OCI-LY7 (cell line): Measurements from ENCODE around the gene PRKCA. TPM values are rescaled to one million over a fixed set of nuclear protein-coding genes. Genes with fewer than 3 reads are reported as not detected.

Experiments
- BruUV-seq: library from RNA; stranded (reverse); fragments of 400-500 nt; replicated peaks from 2 replicates; lab custom pipeline; 2021; lab: Mats Ljungman, UMichigan
- CTCF ChIA-PET: fragments of 300-600 bp; sonication (Branson Sonifier 250); formaldehyde crosslinking; loops from one replicate; lab custom pipeline; 2022; ENCODE audit warnings: antibody characterized with exemption; ENCODE audit not compliant: unreplicated experiment; lab: Charles Lee
- POLR2A ChIA-PET: fragments of 300-600 bp; sonication (Branson Sonifier 250); formaldehyde crosslinking; loops from one replicate; lab custom pipeline; 2022; ENCODE audit warnings: antibody characterized with exemption; lab: Charles Lee
- DNase-seq: peaks from one replicate; pipeline ENCODE4 v3.0.0-alpha.2; 2015; ENCODE audit warnings: low spot score
- H2AFZ ChIP-seq: fragments of 200-600 bp; sonication (generic), shearing (Covaris generic); 2 replicates; pipeline ENCODE4 v1.6.1; 2014; ENCODE audit warnings: mild to moderate bottlenecking, antibody characterized with exemption, low read length, moderate library complexity
- H3K27ac ChIP-seq: fragments of 200-600 bp; sonication (generic); 2 replicates; pipeline ENCODE4 v1.5.1; 2014; ENCODE audit warnings: mixed run types, low read depth, mild to moderate bottlenecking, moderate library complexity, low read length, inconsistent platforms; ENCODE audit not compliant: poor library complexity, severe bottlenecking
- H3K36me3 ChIP-seq: fragments of 200-600 bp; sonication (generic); 2 replicates; pipeline ENCODE4 v1.6.1; 2014; ENCODE audit warnings: mild to moderate bottlenecking, antibody characterized with exemption, low read length, moderate library complexity, mixed read lengths; ENCODE audit not compliant: insufficient read depth
- H3K4me1 ChIP-seq: fragments of 200-600 bp; sonication (generic); 2 replicates; pipeline ENCODE4 v1.5.1; 2014; ENCODE audit warnings: mild to moderate bottlenecking, low read length; ENCODE audit not compliant: insufficient read depth, poor library complexity, severe bottlenecking
- H3K4me2 ChIP-seq: fragments of 200-600 bp; sonication (generic); 2 replicates; pipeline ENCODE4 v1.6.1; 2014; ENCODE audit warnings: mild to moderate bottlenecking, low read length
- H3K4me3 ChIP-seq: fragments of 200-600 bp; sonication (generic); 2 replicates; pipeline ENCODE4 v1.5.1; 2014; ENCODE audit warnings: mild to moderate bottlenecking, low read depth, low read length; ENCODE audit not compliant: poor library complexity, severe bottlenecking
- H3K79me2 ChIP-seq: fragments of 200-600 bp; sonication (generic); 2 replicates; pipeline ENCODE4 v1.6.1; 2016; ENCODE audit warnings: low read depth, mild to moderate bottlenecking, low read length, moderate library complexity, mixed read lengths; ENCODE audit not compliant: insufficient read depth
- H3K9me2 ChIP-seq: fragments of 200-600 bp; sonication (generic); 2 replicates; pipeline ENCODE4 v1.6.1; 2016; ENCODE audit warnings: mild to moderate bottlenecking, low read length, mixed read lengths; ENCODE audit not compliant: insufficient read depth
- H3K9me3 ChIP-seq: fragments of 200-600 bp; sonication (generic); 2 replicates; pipeline ENCODE4 v1.6.1; 2014; ENCODE audit warnings: mild to moderate bottlenecking, mixed run types, low read length, mixed read lengths
- H4K20me1 ChIP-seq: fragments of 200-600 bp; sonication (generic); 2 replicates; pipeline ENCODE4 v1.6.1; 2014; ENCODE audit warnings: mild to moderate bottlenecking, antibody characterized with exemption, low read length, moderate library complexity, mixed read lengths; ENCODE audit not compliant: insufficient read depth
- CTCF ChIP-seq: fragments of 200-600 bp; sonication (generic); conservative IDR thresholded peaks from 2 replicates; pipeline ENCODE4 v1.5.1; 2014; ENCODE audit warnings: mild to moderate bottlenecking, antibody characterized with exemption, low read length, moderate library complexity, mixed read lengths
- EZH2phosphoT487 ChIP-seq: fragments of 200-600 bp; sonication (generic); IDR thresholded peaks from 2 replicates; pipeline ENCODE4 v1.6.1; 2018; ENCODE audit warnings: low read depth, borderline replicate concordance, mild to moderate bottlenecking, mixed run types, antibody characterized with exemption, low read length, moderate library complexity, mixed read lengths
- intact Hi-C: fragments of 100-400 bp; cut with micrococcal nuclease; formaldehyde crosslinking; loops from one replicate; pipeline ENCODE4 v1.10.0; 2022; ENCODE audit not compliant: unreplicated experiment
- total RNA-seq, 2 experiments: library from RNA; depleted of rRNA in 1 of 2; stranded (reverse); fragments of >200 nt in 1 of 2; shearing (Covaris generic) in 1 of 2; gene quantifications; 2 replicates each; pipeline ENCODE4 v1.2.3, GENCODE V29; 2014 to 2022

Gene PRKCA
- total RNA-seq, 2 experiments from 2014 or later = 6.6 to 32.1 TPM

- CTCF ChIA-PET = no interaction called here
- Histone ChIP-seq H3K79me2 (no peaks in the 10 kb centered on the region), H3K4me3 (no peak overlapping the region), H3K9me2 (no peaks in the 10 kb centered on the region), H4K20me1 (no peaks in the 10 kb centered on the region), H3K27ac (no peak overlapping the region), H3K4me1 (peaks cover 2% of the 10 kb centered on the region), H3K4me2 (no peak overlapping the region), H3K36me3 (no peaks in the 10 kb centered on the region), H3K9me3 (no peaks in the 10 kb centered on the region), H2AFZ (no peak overlapping the region)
- DNase-seq = no peak
- POLR2A ChIA-PET = no interaction called here
- TF ChIP-seq EZH2phosphoT487 (no peak), CTCF (no peak)
- no TSS peak for BruUV-seq
- intact Hi-C loops = no loop called here
These were observed 360.7 kb downstream of the PRKCA start for GRCh38 chr17:66663041-66663606.

DNA sequence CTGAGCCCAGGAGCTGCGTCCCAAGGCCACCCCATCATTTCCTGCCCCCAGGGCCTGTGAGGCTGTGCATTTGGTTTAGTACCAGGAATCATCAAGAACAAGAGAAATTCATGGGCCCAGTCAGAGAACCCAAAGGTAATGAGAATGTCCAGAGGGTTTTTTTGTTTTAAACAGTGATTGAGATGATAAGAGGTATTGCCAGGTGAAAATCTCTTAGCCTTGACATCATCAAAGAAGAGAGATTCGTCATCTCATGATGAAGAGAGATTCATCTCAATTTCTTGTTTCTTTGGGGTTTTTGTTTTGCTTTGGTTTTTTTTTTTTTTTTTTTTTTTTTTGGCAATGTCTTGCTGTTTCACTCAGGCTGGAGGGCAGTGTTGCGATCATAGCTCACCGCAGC lies 361.9 kb downstream of the PRKCA start:
- Histone ChIP-seq H3K9me3 (no peaks in the 10 kb centered on the region), H3K4me3 (no peak overlapping the region), H3K9me2 (no peaks in the 10 kb centered on the region), H3K4me1 (peaks cover 2% of the 10 kb centered on the region), H3K36me3 (no peaks in the 10 kb centered on the region), H3K79me2 (no peaks in the 10 kb centered on the region), H3K27ac (no peak overlapping the region), H2AFZ (no peak overlapping the region), H4K20me1 (no peaks in the 10 kb centered on the region), H3K4me2 (no peak overlapping the region)
- CTCF ChIA-PET = no interaction called here
- DNase-seq = no peak
- POLR2A ChIA-PET = interaction anchor here (0.7 kb wide), 1 partner anchor 17 kb away, joined by 3 read pairs; no protein-coding TSS in a partner anchor
- intact Hi-C loops = no loop called here
- BruUV-seq = no TSS peak
- TF ChIP-seq EZH2phosphoT487 (no peak), CTCF (no peak)

- Histone ChIP-seq H3K4me2 (no peak overlapping the region), H3K79me2 (no peaks in the 10 kb centered on the region), H3K4me3 (no peak overlapping the region), H3K4me1 (peaks cover 2% of the 10 kb centered on the region), H3K9me2 (no peaks in the 10 kb centered on the region), H2AFZ (no peak overlapping the region), H4K20me1 (no peaks in the 10 kb centered on the region), H3K9me3 (no peaks in the 10 kb centered on the region), H3K27ac (no peak overlapping the region), H3K36me3 (no peaks in the 10 kb centered on the region)
- ChIA-PET CTCF (no interaction called here), POLR2A (no interaction called here)
- BruUV-seq = no TSS peak
- DNase-seq = no peak
- intact Hi-C loops = no loop called here
- TF ChIP-seq EZH2phosphoT487 (no peak), CTCF (no peak)
These were observed 362.8 kb downstream of the PRKCA start for GRCh38 chr17:66665194-66665593.
